ENCODE results near the gene FLCN. TPM values are rescaled to one million over a fixed set of nuclear protein-coding genes. Genes with fewer than 3 reads are reported as not detected.

FLCN gene
- total and polyA plus RNA-seq, 4 donors: 8.5 to 46.7 (median 28.4) TPM

DNA sequence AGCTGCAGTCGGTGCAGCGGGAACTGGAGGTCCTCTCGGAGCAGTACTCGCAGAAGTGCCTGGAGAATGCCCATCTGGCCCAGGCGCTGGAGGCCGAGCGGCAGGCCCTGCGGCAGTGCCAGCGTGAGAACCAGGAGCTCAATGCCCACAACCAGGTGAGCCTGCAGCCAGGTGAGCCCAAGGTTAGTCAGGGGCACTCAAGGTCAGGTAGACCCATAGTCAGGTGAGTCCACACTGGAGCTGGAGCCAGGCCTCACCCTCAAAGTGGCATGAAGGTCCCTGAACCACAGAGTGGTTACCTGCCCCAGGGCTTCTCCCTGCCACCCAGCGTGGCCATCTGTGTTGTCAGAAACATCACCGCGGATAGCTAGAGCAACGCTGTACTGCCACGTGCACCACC, 63.0 kb downstream of the FLCN start:
- H3K4me1 ChIP-seq (ENCODE audit: control insufficient read depth in 4 of 4, insufficient read depth in 4 of 4, low read length in 3 of 4): no peaks in the 10 kb centered on the region
- H3K4me3 ChIP-seq (ENCODE audit: low read depth in 1 of 3, low read length in 3 of 3): no peak overlapping the region
- no peak for DNase-seq (ENCODE audit: low spot score)
- TF ChIP-seq HNF4A (conservative IDR thresholded peaks at IDR 0.05) (no peak), SP1 (IDR thresholded peaks at IDR 0.05) (no peak), MAX (IDR thresholded peaks at IDR 0.05) (no peak), NR2F2 (IDR thresholded peaks at IDR 0.05) (no peak), GABPA (IDR thresholded peaks at IDR 0.05 in 1 of 2, conservative IDR thresholded peaks at IDR 0.05 in 1 of 2) (no peak), FOXA2 (IDR thresholded peaks at IDR 0.05) (no peak), TAF1 (conservative IDR thresholded peaks at IDR 0.05) (no peak), ATF3 (IDR thresholded peaks at IDR 0.05) (no peak), JUND (IDR thresholded peaks at IDR 0.05) (no peak), RAD21 (IDR thresholded peaks at IDR 0.05) (no peak), EGR1 (IDR thresholded peaks at IDR 0.05; ENCODE audit: low read depth in 2 of 2) (no peak), YY1 (IDR thresholded peaks at IDR 0.05) (no peak), RXRA (IDR thresholded peaks at IDR 0.05) (no peak), HNF4G (IDR thresholded peaks at IDR 0.05) (no peak), FOXA1 (IDR thresholded peaks at IDR 0.05) (no peak), REST (IDR thresholded peaks at IDR 0.05) (no peak)
- TF ChIP-seq, protein P1, sequence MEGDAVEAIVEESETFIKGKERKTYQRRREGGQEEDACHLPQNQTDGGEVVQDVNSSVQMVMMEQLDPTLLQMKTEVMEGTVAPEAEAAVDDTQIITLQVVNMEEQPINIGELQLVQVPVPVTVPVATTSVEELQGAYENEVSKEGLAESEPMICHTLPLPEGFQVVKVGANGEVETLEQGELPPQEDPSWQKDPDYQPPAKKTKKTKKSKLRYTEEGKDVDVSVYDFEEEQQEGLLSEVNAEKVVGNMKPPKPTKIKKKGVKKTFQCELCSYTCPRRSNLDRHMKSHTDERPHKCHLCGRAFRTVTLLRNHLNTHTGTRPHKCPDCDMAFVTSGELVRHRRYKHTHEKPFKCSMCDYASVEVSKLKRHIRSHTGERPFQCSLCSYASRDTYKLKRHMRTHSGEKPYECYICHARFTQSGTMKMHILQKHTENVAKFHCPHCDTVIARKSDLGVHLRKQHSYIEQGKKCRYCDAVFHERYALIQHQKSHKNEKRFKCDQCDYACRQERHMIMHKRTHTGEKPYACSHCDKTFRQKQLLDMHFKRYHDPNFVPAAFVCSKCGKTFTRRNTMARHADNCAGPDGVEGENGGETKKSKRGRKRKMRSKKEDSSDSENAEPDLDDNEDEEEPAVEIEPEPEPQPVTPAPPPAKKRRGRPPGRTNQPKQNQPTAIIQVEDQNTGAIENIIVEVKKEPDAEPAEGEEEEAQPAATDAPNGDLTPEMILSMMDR (IDR thresholded peaks at IDR 0.05; ENCODE audit: low read depth, low read length, missing input control): no peak
- TF ChIP-seq, protein P2, sequence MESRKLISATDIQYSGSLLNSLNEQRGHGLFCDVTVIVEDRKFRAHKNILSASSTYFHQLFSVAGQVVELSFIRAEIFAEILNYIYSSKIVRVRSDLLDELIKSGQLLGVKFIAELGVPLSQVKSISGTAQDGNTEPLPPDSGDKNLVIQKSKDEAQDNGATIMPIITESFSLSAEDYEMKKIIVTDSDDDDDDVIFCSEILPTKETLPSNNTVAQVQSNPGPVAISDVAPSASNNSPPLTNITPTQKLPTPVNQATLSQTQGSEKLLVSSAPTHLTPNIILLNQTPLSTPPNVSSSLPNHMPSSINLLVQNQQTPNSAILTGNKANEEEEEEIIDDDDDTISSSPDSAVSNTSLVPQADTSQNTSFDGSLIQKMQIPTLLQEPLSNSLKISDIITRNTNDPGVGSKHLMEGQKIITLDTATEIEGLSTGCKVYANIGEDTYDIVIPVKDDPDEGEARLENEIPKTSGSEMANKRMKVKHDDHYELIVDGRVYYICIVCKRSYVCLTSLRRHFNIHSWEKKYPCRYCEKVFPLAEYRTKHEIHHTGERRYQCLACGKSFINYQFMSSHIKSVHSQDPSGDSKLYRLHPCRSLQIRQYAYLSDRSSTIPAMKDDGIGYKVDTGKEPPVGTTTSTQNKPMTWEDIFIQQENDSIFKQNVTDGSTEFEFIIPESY (IDR thresholded peaks at IDR 0.05): no peak
- 97% methylated on average over 14 of the region's 14 CpGs for WGBS
- H3K9me3 ChIP-seq (ENCODE audit: control insufficient read depth in 4 of 4, low read length in 3 of 4): no peaks in the 10 kb centered on the region
- no peaks in the 10 kb centered on the region for H3K27me3 ChIP-seq (ENCODE audit: control insufficient read depth in 4 of 4, insufficient read depth in 4 of 4, low read length in 3 of 4)
- H3K36me3 ChIP-seq (ENCODE audit: control insufficient read depth in 4 of 4, insufficient read depth in 3 of 4, low read depth in 1 of 4, low read length in 3 of 4): peaks cover 10 to 84% (median 49%) of the 10 kb centered on the region in 4 donors
- no peak overlapping the region for H3K9ac ChIP-seq (ENCODE audit: low read depth in 1 of 2, low read length in 2 of 2)
- no peak overlapping the region for H3K27ac ChIP-seq (ENCODE audit: low read depth in 1 of 2, low read length in 2 of 2)
